ENCODE measurements around the gene ADGRG3.
"Not testable (repeated sequence)": the region's sequence is repeated elsewhere in the genome, so short reads cannot be mapped to it uniquely, and the experiment has no call there.

The ADGRG3 gene

DNA sequence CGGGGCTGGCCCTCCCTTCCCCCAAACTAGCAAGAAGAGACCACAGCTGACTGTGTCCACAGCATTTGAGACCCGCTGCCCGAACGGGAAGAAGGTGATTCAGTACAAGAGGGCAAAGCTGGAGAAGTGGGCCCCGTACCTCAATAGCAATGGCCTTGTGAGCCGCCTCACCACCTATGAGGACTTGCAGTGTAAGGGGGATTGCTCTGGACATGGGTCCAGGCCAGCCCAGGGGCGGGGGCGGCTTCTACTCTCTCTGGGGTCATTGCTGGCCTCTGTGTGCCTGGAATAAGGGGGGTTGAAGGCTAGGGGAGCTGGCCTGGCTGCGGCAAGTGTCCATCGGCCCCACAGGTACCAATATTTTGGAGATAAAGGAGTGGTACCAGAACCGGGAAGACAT lies 54.5 kb downstream of the ADGRG3 start:
- DNase-seq: no peak

- DNase-seq: no peak
Measured at GRCh38 chr16:57723170-57723569, 55.1 kb downstream of the ADGRG3 start.

GRCh38 chr16:57724531-57724930 lies 56.4 kb downstream of the ADGRG3 start:
- DNase-seq: no peak

GRCh38 chr16:57725151-57725550 lies 57.0 kb downstream of the ADGRG3 start:
- no peak for DNase-seq

GRCh38 chr16:57725554-57725953 lies 57.4 kb downstream of the ADGRG3 start:
- DNase-seq: no peak

DNA sequence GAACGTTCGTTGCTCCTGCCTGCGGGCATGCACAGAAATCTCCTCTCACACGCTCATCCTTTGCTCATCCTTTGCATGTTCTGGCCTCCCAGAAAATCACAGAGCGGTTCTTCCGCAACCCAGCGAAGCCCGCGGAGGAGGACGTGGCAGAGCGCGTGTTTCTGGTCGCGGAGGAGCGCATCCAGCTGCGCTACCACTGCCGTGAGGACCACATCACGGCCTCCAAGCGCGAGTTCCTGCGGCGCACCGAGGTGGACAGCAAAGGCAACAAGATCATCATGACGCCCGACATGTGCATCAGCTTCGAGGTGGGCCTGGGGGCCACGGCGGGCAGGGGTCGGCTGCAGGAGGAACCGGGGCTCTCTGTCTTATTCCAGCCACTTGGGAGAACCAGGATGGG lies 57.9 kb downstream of the ADGRG3 start:
- DNase-seq: no peak

DNA sequence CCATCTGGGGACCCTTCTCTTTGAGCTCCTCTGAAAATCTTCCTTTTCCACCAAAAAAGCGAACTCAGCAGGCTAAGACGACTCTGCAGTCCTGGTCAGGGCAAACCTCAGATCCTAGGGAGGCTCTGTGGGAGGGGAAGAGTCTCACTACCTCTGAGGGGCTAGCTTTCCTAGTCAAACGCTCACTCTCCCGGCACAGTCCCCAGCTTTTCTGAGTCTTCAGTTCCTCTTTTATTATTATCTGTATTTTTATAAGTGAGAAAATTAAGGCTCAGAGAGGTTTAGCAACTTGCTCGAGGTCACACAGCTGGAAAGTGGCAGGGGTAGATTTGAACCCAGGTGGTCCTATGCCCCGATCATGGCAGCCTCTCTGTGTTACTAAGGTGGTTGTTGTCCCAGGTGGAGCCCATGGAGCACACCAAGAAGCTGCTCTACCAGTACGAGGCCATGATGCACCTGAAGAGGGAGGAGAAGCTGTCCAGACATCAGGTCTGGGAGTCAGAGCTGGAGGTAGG lies 58.4 kb downstream of the ADGRG3 start:
- DNase-seq: no peak

DNA sequence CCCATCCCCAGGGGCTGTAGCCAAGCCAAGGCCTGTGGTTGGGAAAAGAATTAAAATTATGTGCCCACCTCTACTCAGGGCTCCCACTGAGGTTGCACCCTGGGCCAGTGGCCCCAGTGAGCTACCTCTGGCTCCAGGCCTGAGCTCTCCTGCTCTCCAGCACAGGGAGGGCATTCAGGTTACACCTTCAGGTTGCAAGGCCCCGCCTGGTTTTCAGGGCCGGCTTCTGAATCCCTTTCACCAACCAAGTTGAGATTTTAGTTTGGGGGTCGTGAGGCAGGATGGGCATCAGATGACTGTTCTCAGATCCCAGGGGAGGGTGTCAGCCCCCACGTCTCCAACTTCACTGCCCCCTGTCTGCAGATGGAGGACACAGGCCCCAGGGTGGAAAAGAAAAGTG lies 59.5 kb downstream of the ADGRG3 start:
- no peak for DNase-seq

DNA sequence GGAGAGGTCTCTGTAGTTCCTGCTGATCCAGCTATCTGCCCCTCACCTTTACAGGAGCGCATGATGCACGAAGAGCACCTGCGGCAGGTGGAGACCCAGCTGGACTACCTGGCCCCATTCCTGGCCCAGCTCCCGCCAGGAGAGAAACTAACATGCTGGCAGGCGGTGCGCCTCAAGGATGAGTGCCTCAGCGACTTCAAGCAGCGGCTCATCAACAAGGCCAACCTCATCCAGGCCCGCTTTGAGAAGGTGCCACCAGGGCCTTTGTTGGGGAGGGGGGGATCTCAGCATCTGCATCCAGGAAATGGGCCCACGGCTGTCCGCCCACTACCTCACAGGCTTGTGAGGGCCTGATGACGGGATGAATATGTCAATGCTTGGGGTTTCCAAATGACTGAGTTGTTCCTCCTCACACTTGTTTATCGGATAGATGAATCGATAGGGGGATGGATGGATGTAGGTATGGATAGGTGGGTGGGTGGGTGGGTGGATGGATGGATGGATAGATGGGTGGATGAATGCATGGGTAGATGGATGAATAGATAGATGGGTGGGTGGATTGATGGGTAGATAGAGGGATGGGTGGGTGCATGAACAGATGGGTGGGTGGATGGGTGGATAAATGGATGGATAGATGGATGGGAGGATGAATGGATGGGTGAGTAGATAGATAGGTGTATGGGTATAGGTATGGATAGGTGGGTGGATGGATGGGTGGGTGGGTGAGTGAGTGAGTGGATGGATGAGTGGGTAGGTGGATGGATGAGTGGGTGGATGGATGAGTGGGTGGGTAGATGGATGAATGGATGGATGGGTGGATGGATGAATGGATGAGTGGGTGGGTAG lies 60.5 kb downstream of the ADGRG3 start:
- no peak for DNase-seq

DNA sequence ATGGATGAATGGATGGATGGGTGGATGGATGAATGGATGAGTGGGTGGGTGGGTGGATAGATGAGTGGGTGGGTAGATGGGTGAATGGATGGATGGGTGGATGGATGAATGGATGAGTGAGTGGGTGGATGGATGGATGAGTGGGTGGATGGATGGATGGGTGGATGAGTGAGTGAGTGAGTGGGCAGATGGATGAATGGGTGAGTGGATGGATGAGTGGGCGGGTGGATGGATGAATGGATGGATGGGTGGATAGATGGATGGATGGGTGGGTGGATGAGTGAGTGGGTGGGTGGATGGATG lies 61.0 kb downstream of the ADGRG3 start:
- no peak for DNase-seq

GRCh38 chr16:57729852-57730251 lies 61.7 kb downstream of the ADGRG3 start:
- not testable (repeated sequence) for DNase-seq

- DNase-seq: no peak
Measured at GRCh38 chr16:57730771-57731730, 62.9 kb downstream of the ADGRG3 start.

- no peak for DNase-seq
Measured at GRCh38 chr16:57732037-57732436, 63.9 kb downstream of the ADGRG3 start.

DNA sequence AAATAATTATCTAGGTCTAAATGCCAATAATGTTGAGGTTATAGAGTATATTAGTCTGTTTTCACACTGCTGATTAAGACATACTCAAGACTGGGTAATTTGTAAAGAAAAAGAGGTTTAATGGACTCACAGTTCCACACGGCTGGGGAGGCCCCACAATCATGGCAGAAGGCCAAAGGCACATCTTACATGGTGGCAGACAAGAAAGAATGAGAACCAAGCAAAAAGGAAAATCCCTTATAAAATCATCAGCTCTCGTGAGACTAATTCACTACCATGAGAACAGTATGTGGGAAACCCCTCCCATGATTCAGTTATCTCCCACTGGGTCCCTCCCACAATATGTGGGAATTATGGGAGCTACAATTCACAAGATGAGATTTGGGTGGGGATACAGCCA lies 64.6 kb downstream of the ADGRG3 start:
- no peak for DNase-seq

GRCh38 chr16:57734308-57734924 lies 66.3 kb downstream of the ADGRG3 start:
- DNase-seq: no peak

DNA sequence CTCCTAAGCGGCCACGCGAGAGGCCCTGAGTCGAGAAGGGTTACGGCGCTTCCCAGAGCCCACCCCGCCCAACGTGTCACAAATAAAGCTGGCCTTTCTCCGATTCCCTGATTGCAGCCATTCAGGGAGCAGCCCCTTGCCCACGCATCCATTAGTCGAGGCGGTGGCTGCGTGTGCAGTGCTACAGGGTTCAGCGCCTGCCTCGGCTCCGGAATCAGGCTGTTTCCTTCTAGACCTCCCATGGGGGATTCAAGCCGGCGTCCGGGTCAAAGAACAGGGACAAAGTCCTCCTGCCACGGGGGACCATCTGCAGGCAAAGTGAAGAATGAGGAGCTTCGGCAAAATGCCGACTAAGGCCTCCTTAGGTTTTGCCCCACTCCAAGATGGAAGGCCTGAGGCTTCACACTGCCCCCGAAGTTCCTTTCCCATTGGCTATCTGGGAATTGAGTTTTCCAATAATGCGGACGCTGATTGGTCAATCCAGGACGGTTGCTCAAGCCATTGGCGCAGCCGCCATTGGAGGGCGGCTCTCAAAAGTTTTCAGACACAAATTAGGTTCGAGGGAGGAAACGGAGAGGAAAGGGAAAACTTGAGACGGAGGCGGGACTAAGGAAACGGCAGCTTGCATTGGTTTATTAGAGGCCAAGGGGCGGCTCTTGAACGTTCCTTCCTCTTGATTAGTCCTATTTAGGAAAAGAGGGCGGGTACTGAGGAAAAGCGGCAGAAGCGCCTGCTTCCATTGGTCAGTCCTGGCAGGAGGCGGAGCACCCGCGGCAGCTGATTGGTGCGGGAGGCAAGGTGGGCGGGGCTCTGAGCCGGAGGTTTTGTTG lies 67.0 kb downstream of the ADGRG3 start:
- peak; percentile 100 for DNase-seq

GRCh38 chr16:57735755-57736418 lies 67.8 kb downstream of the ADGRG3 start, which contains the start of gene KATNB1:
Gene KATNB1, plus strand, starts transcription at chr16:57735770. Its CDS starts 1,474 bp downstream, at chr16:57737244.
- peak in 1 of 2 experiments; percentile 16 for DNase-seq

DNA sequence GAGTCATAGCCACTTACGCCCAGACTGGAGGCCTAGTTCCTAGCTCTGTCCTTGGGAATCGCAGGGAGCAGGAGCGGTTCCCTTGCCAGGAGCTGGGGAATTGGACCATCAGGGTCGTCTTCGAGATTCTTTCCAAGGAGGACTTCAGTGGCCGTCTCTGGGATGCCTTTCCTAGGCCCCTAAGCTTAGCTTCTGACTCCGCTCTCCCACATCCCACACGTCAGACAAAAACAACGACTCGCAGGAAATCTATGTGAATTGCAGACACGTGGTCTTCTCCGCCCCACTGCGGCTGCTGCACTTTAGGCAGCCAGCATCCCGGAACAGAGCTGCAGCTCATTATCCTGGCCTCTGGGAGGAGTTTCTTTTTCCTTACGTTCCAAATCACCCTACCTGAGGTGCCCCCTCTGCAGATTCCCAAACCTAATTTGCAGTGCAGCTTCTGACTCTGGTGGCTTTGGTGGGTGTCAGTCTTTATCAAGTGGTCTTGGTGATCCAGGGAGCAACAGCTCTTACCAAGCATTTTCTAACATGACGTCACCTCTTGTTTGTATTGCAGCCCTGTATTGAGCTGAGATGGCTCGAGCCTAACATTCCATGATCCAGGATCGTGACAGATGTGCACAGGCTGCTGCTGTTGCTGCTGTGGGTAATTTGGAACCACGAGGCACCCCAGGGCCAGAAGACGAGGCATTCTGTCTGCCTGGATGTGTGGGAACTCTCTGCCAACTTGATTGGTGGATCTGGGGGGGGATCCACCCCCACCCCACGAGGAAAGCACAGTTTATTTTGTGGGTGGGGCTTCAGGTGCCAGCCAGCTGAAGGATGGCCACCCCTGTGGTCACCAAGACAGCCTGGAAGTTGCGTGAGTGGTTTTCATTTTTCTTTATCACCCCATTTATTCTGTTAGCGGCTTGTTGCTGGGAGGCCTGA lies 68.6 kb downstream of the ADGRG3 start:
- DNase-seq: no peak

- no peak for DNase-seq
Measured at GRCh38 chr16:57738844-57739243, 70.7 kb downstream of the ADGRG3 start.
